HG03442 (cell line): ENCODE measurements around the gene KCNC3.

Source experiments
- ATAC-seq: cut with Tn5 transposase; IDR thresholded peaks from one replicate; pipeline ENCODE4 v1.9.1; 2021; ENCODE audit warnings: mild to moderate bottlenecking, moderate library complexity; ENCODE audit not compliant: unreplicated experiment

Gene KCNC3

DNA sequence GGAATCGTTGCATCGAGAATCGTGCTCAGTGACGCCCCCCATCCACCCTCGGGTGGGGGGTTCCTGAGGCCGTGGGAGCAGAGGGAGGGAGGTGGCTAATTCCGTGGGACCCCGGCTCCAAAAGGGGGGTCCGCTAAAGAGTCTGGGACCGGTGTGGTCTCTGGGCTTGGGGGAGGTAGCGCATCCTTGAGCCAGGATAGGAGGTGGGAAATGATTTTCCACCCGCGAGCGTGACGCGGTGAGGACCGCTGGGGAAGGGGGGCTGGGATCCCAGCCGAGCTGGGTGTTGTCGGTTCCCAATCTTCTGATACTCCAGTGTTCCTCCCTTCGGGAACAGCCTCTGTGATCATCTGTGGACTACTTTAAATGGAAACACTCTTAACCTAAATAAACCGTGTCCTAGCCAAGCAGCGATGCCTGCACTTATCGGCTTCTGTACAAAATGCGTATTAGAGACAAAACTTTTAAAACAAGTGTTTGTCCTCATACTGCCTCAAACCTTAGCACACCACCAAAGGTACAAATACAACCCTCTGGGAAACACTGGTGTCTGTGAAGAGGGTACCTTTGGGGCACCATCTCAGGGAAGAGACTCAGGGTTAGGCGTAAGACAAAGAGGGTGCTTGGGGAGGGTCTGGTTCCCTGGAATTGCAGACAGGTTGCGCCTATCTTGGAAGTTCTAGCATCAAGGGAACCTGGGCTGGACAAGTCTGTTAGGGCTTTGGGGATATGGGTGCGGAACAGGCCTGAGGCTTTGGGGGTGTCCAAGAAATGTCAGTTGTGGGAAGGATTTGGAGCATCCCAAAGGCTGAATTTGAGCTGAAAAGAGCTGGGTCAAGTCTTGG lies 16.0 kb downstream of the KCNC3 start:
- no peak for ATAC-seq

DNA sequence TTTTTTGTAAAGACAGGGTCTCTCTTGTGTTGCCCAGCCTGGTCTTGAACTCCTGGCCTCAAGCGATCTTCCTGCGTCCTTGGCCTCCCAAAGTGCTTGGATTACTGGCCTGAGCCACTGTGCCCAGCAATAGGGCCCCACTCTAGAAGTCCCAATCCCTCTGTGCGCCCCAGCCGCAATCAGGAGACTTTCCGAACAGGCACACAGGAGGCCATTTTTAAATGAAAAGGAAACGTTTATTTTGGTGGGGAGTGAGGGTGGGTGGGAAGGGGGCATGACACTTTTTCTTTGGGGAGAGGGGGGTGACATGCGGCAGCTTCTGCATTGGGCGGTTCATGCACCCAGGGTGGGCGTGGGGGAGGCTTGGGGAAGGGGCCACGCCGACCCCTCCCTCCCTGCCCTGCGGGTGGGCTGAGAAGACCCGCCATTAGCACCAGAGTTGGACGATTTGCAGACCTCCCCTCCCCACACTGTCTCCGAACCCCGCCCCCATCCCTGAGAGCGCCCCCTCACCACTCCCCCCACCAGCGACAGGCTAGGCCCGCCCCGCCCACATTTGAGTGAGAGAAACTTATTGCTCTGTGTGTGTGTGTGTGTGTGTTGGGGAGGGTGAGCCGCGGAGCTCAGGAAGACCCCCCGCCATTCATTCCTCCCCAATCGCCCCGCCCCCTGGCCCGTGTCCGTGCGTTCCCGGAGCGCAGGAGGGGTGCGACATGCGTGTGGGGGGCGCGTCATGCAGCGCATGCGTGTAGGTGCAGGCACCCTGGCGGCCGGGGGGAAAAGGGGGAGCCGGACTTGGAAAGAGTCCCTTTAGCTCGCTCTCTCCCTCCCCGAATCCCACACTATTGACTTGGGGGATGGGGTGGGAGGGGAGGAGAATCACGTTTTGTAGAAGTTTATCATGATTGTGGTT lies 17.2 kb downstream of the KCNC3 start:
- no peak for ATAC-seq

DNA sequence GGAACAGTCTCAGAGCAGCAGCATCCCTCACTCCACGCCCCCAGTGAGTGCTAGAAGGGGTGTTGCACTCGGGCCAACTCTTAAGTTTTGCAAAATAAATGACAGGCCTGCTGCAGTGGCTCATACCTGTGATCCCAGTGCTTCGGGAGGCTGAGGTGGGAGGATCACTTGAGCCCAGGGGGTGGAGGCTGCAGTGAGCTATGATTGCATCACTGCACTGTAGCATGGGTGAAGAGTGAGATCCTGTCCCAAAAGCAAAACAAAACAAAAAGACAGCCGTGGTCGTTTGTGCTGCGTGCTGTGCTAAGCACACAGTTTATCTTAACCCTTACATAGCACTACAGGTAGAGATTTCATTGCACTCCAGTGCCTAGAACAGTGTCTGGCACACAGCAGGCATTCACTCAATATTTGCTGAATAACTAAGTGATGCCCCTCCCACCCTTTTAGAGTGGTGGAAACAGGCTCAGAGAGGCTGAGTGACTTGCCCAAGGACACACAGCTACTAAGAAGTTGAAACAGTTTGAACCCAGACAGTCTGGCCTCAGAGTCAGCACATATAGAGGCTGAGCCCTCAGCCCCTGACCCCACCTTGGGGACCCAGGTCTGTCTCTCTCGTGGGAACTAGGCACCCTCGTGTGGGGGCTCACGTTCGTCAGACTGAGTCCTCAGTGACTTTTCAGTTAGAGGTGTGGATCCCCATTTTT lies 18.3 kb downstream of the KCNC3 start:
- ATAC-seq: no peak

DNA sequence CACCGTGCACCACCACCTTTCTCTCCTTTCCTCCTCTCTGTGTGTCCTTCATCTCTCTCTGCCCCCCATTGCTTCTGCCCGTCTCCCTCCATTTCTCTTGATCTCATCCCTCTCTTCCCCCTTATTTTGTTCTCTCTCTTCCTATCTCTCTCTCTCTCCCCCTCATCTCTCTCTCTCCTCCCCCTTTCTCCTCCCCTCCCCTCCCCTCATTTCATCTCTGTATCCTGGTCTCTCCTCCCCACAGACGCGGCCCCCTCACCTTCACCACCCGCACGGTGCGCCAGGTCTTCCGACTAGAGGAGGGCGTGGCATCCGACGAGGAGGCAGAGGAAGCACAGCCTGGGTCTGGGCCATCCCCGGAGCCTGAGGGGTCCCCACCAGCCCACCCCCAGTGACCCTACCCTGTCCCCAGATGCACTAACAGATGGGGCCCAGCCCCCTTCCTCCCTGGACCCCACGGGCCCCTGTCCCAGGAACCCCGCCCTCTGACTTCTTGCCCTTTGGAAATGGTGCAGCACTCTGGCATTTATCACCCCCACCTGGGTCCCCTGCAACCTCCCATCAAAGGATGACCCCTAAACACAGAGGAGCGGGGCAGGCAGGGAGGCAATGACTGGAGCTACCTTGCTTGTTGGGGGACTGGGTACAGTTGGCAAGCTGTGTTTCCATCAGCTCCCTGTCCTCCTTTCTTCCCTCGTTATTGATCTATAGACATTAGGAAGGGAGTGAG lies 19.6 kb downstream of the KCNC3 start:
- ATAC-seq: no peak

DNA sequence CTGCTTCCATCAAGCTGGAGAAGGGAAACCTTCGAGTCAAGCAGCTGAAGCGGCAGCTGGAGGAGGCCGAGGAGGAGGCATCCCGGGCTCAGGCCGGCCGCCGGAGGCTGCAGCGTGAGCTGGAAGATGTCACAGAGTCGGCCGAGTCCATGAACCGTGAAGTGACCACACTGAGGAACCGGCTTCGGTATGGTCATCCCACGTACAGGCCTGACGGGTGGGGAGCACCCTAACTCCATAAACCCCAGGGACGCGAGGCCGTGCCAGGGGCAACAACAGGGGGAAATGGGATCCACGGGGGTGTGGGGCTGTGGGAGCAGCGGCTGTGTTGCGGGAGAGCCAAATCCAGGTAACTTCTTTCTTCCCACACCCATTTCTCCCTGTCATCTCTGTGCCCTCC lies 20.2 kb downstream of the KCNC3 start:
- ATAC-seq: no peak

DNA sequence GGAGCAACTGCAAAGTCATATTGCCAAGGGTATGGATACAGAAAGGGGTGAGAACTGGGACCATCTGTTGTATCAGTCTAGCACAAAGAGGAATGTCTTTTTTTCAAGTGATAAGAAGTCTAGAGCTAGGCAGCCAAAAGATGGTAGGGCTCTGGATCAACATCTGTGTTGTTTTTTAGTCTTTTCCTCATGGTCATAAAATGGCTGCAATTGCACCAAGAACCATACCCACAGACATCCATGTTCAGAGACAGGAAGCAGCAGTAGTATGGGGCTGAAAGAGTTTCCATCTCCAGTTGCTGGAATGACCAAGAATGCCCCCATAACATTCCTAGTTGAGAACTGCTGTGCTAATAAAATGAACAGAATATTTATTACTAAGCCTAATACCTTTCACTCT lies 25.6 kb downstream of the KCNC3 start:
- no peak for ATAC-seq

DNA sequence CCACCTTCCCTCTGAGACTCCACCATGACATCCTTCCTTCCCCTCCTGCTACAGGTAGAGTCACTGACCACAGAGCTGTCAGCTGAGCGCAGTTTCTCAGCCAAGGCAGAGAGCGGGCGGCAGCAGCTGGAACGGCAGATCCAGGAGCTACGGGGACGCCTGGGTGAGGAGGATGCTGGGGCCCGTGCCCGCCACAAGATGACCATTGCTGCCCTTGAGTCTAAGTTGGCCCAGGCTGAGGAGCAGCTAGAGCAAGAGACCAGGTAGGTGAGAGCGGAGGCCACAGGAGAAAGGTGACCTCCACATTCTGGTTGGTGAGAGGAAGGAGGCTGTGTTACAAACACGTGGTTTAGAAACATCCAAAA lies 27.6 kb downstream of the KCNC3 start:
- no peak for ATAC-seq

DNA sequence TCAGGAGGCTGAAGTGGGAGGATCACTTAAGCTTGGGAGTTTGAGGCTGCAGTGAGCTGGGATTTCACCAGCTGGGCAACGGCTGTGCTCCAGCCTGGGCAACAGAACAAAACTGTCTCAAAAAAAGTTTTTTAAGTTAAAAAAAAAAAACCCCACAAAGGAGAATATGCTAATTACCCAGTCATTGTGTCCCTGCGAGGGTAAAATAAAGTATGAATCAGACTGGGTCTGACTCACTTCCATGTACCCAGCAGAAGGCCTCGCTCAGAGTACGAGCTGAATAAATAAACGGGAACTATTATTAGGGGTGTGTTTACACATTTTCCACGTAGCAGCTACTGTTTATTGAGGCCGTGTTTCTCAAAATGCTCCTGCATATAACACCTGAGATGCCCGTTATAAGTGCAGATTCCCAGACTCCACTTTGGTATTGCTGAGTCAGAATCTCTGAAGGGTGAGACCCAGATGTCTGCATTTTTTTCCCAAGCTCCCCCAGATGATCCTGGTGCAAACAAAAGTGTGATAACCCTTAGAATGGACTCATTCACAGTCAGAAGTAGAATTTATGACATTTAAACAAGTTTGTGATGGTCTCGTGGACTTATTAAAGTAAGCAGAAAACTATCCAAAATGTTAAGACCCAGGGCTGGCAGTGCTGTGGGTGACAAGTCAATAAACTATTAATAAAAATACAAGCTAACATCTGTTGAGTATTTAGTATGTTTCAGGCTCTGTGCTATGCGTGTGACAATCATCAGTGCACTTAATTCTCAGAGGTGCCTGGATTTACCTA lies 28.2 kb downstream of the KCNC3 start:
- ATAC-seq: no peak

DNA sequence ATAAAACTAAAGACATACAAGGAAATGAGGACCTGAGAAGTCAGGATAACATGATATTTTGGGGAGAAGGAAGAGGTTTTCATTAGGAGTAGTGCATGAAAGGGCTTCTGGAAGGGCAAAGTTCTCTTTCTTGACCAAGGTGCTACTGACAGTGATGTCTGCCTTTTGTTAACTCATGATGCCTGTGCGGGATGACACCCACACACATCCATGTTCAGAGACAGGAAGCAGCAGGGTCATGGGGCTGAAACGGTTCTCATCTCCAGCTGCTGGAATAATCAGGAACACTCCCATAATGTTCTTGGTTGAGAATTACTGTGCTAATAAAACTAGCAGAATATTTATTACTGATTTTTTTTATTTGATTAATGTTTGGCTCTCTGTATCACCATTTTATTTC lies 29.1 kb downstream of the KCNC3 start:
- no peak for ATAC-seq

DNA sequence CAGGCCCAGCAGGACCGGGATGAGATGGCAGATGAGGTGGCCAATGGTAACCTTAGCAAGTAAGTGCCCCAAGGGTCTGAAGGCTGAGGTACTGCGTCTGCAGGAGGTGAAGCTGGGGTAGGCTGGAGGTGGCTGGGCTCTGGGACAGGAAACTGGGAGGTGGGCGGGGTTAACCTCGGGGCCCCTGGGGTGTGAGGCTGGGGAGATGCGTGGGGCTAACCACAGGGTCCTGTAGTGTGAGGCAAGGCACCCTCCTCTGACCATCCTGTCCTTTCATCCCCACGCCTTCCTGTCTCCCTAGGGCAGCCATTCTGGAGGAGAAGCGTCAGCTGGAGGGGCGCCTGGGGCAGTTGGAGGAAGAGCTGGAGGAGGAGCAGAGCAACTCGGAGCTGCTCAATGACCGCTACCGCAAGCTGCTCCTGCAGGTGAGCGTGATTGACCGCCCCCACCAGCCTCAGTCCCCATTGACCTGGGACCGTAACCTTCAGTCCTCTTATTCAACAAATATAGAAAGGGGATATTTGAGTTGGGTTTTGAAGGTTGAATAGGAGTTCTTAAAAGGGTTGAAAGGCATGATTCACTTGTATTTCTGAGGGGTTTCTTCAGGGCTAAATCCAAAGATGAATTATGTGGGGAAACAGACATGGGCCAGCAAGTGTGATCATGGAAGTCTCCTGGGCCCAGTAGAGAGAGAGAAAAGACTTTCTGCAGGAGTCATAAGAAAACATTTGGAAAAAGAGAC lies 35.7 kb downstream of the KCNC3 start:
- ATAC-seq: no peak

DNA sequence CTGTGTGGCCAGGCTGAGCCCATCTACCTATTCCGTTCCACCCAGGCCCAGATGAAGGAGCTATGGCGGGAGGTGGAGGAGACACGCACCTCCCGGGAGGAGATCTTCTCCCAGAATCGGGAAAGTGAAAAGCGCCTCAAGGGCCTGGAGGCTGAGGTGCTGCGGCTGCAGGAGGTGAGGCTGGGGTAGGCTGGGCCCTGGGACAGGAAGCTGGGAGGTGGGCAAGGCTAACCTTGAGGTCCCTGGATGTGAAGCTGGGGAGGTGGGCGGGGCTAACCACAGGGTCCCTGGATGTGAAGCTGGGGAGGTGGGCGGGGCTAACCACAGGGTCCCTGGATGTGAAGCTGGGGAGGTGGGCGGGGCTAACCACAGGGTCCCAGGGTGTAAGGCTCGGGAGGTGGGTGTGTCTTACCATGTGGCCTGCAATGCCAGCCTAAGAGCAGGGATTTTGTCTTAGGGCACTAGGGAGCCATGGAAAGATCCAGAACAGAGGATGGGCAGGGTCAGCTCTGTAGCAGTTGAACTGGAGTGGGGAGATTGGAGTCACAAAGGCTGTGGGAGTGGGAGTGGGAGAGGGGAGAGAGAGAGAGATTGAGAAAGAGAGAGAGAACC lies 36.9 kb downstream of the KCNC3 start:
- no peak for ATAC-seq

DNA sequence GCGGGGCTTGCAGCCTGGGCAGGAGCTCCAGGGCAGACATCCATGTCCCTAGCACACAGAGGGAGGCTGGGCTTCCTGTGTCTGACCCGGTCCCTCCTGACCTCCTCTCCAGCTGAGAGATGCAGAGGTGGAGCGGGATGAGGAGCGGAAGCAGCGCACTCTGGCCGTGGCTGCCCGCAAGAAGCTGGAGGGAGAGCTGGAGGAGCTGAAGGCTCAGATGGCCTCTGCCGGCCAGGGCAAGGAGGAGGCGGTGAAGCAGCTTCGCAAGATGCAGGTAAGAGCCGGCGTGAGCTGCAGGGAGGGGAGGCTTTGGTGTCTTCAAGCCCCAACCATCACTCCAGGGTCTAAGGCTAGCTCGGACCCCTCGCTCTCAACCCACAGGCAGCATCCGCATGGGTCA lies 38.4 kb downstream of the KCNC3 start:
- ATAC-seq: no peak

DNA sequence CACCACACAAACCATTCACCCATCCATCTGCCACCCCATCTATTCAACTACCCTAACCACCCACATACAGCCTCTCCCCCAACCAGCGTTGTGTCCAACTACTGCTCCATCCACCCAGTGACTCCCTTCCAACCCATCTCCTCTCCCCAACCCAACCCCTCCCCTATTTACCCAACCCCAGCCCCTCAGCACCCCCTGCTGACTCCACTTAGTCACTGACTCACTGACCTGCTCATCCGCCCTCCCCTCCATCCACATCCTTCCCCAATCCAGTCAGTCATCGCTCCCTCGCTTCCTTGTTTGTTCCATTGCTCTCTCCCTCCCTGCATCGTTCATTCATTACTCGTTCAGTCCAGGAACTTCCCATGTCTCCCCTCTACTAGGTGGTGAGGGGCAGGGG lies 39.2 kb downstream of the KCNC3 start:
- ATAC-seq: no peak

DNA sequence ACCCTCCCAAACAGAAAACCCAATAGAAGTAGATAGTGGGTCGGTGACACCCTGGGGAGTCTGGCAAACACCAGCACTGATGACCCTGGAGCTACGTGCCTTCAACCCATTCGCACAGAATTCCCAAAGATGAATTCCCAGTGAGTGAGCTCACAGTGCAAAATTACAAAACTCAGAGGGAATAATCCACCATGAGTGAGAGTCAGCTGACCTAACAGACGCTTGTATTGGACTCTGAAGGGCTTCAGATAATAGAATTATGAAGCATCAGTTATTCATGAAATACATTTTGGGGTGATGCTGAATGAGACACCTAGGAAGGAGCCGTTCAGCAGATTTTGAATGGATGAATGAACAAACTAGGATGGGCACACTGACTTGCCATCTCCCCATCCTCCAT lies 40.2 kb downstream of the KCNC3 start:
- no peak for ATAC-seq

DNA sequence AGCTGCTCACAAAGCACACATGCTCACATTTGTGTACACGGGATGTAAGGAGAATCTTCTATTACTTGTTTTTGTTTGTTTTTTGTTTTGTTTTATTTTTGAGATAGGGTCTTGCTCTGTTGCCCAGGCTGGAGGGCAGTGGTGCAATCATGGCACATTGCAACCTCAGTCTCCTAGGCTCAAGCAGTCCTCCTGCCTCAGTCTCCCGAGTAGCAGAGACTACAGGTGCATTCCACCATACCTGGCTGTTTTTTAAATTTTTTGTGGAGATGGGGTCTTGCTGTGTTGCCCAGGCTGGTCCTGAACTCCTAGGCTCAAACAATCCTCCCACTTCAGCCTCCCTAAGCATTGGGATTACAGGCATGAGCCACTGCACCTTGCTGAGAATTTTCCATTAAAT lies 41.8 kb downstream of the KCNC3 start:
- ATAC-seq: no peak

DNA sequence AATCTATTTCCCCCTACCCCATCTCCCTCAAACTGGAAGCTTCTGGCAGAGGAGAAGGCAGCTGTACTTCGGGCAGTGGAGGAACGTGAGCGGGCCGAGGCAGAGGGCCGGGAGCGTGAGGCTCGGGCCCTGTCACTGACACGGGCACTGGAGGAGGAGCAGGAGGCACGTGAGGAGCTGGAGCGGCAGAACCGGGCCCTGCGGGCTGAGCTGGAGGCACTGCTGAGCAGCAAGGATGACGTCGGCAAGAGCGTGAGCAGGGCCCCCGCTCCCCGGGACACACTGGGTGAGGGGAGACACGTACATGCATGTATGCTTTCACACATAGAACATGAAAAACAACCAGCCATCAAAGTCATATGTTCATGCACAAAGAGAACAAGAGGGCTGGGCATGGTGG lies 42.7 kb downstream of the KCNC3 start:
- ATAC-seq: no peak

DNA sequence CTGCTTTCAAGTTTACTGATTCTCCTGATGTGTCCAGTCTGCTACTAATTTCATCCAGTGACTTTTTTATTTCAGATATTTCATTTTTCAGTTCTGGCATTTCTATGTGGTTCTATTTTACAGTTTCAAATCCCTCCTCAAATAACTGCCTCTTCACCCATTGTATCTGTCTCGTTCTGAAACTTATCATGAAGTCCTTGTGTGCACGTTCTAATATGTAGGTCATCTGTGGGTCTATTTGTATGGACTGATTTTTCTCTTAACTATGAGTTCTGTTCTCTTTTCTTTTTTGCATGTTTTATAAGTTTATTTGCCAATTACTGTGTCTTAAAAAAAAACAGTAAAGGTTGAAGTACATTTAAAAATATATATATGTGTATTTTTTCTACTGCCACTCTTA lies 43.3 kb downstream of the KCNC3 start:
- no peak for ATAC-seq

DNA sequence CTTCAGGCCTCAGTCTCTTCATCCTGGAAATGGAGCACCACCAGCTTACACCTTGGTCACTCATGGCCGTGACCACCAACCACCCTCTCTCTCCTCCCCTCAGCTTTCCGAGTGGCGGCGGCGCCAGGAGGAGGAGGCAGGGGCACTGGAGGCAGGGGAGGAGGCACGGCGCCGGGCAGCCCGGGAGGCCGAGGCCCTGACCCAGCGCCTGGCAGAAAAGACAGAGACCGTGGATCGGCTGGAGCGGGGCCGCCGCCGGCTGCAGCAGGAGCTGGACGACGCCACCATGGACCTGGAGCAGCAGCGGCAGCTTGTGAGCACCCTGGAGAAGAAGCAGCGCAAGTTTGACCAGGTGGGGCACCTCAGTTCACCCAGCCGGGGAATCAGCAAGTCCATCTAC lies 47.7 kb downstream of the KCNC3 start:
- ATAC-seq: no peak

DNA sequence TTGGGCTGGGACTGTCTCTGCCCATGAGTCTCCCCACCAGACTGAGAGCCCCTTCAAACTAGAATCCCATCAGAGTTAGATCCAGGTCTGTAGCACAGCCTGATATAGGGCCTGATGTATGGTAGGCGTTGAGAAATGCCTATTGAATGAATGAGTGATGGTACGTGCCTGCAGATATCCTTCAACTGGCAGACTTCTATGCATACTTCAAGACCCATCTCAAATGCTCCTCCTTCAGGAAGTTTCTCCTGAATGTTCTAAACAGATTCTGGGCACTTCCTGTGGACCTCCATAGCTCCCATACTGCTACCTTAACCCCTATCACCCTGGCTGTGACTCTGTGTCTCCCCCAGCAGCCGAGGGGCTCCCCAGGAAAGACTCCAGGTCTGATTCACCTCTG lies 48.2 kb downstream of the KCNC3 start:
- no peak for ATAC-seq
